Testis (tissue), 2 donors: ENCODE measurements around the gene ODAD3.

Experiments
- POLR2A ChIP-seq: fragments of 450-650 bp; IDR thresholded peaks from one replicate; pipeline ENCODE4 v1.6.1; 2017; ENCODE audit warnings: antibody characterized with exemption, mild to moderate bottlenecking, moderate library complexity
- TF ChIP-seq, protein P1 (sequence below), 3 experiments: fragments of 450-650 bp in 2 of 3; fragments of 200-600 bp in 1 of 3; sonication (generic) in 1 of 3; IDR thresholded peaks; one replicate each; pipeline ENCODE4 v1.5.1; 2016 to 2019; ENCODE audit warnings: antibody characterized with exemption in 3 of 3, mild to moderate bottlenecking in 2 of 3, moderate library complexity in 1 of 3

DNA sequence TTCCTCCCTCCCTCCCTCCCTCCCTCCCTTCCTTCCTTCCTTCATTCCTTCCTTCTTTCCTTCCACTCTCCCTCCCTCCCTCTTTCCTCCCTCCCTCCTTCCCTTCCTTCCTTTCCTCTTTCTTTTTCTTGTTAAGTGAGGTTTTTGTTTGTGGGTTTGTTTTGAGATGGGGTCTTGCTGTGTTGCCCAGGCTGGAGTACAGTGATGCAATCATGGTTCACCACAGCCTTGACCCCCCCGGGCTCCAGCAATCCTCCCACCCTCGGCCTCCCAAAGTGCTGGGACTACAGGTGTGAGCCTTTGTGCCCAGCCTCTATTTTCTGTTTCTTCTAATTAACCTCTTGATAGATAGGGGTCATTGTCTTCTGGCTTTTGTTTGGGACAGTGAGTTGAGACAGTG is 26.5 kb upstream of the ODAD3 start:
- no peak for TF ChIP-seq POLR2A
- TF ChIP-seq, protein P1, sequence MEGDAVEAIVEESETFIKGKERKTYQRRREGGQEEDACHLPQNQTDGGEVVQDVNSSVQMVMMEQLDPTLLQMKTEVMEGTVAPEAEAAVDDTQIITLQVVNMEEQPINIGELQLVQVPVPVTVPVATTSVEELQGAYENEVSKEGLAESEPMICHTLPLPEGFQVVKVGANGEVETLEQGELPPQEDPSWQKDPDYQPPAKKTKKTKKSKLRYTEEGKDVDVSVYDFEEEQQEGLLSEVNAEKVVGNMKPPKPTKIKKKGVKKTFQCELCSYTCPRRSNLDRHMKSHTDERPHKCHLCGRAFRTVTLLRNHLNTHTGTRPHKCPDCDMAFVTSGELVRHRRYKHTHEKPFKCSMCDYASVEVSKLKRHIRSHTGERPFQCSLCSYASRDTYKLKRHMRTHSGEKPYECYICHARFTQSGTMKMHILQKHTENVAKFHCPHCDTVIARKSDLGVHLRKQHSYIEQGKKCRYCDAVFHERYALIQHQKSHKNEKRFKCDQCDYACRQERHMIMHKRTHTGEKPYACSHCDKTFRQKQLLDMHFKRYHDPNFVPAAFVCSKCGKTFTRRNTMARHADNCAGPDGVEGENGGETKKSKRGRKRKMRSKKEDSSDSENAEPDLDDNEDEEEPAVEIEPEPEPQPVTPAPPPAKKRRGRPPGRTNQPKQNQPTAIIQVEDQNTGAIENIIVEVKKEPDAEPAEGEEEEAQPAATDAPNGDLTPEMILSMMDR (IDR thresholded peaks at IDR 0.05): no peak
